A549 treated with CORT108297 at 1 μM for 4 hours (cell line): ENCODE measurements around the gene S1PR2. TPM values are rescaled to one million over a fixed set of nuclear protein-coding genes. Genes with fewer than 3 reads are reported as not detected.

Source experiments
- total RNA-seq: library from RNA; stranded (reverse); fragments of 200-300 nt; extraction: Qiagen RNA extraction; gene quantifications from 5 replicates; pipeline ENCODE4 v1.2.3, GENCODE V29; 2022

The S1PR2 gene, protein sequence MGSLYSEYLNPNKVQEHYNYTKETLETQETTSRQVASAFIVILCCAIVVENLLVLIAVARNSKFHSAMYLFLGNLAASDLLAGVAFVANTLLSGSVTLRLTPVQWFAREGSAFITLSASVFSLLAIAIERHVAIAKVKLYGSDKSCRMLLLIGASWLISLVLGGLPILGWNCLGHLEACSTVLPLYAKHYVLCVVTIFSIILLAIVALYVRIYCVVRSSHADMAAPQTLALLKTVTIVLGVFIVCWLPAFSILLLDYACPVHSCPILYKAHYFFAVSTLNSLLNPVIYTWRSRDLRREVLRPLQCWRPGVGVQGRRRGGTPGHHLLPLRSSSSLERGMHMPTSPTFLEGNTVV
- 0.75 to 1.1 TPM (median 0.96 TPM) in 5 replicates for total RNA-seq

DNA sequence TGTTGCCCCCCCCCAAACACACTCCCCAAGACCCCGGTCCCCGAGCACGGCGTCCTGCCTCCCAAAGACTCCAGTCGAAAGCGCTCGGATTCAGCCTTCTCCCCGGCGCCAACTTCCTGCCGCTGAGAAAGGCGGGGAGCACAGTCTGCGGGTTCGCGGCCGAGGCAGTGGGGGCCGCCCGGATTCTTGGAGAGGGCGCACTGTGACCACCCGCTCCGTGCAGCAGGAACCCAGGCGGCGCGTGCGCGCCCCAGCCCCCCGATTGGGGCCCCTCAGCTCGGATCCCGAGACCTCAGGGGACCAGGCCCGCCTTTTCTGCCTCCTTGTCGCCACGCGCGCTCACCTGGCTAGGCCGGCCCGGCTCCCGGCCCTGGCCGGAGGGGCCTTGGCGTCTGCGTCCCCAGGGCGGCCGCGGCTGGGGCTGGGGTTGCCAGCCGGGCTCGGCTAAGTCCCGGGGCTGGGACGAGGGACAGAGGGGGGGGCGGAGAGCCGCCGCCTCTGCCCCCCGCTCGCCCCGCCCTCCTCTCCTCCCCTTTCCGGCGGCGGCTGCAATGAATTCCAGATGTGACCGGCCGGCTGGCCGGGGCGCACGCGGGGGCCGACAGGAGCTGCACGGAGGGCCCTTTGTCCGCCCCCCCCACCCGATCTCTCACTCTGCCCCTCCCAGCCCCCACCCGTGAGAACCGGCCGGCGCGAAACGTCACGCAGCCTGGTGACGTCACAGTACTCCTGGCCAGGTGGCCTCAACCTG lies at the start of gene S1PR2:
Gene S1PR2 (minus strand): TSS at position 471 of the 751 bp plus-strand sequence. CDS start 6,426 bp downstream, outside the sequence.

DNA sequence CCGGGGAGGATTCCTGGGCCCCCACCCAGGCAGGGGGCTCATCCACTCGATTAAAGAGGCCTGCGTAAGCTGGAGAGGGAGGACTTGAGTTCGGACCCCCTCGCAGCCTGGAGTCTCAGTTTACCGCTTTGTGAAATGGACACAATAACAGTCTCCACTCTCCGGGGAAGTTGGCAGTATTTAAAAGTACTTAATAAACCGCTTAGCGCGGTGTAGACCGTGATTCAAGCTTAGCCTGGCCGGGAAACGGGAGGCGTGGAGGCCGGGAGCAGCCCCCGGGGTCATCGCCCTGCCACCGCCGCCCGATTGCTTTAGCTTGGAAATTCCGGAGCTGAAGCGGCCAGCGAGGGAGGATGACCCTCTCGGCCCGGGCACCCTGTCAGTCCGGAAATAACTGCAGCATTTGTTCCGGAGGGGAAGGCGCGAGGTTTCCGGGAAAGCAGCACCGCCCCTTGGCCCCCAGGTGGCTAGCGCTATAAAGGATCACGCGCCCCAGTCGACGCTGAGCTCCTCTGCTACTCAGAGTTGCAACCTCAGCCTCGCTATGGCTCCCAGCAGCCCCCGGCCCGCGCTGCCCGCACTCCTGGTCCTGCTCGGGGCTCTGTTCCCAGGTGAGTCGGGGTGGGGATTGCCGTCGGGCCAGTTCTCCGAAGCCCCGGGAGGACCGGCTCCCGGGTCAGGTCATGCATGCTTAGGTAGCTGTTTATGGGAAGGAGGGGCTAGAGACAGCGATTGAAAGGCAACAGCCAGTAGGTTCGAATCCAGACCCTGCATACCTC lies 39.7 kb upstream of the S1PR2 start, which contains the start of gene ICAM1:
Gene ICAM1 (plus strand): TSS at position 505 of the 779 bp plus-strand sequence. CDS start 40 bp downstream, at position 545.

DNA sequence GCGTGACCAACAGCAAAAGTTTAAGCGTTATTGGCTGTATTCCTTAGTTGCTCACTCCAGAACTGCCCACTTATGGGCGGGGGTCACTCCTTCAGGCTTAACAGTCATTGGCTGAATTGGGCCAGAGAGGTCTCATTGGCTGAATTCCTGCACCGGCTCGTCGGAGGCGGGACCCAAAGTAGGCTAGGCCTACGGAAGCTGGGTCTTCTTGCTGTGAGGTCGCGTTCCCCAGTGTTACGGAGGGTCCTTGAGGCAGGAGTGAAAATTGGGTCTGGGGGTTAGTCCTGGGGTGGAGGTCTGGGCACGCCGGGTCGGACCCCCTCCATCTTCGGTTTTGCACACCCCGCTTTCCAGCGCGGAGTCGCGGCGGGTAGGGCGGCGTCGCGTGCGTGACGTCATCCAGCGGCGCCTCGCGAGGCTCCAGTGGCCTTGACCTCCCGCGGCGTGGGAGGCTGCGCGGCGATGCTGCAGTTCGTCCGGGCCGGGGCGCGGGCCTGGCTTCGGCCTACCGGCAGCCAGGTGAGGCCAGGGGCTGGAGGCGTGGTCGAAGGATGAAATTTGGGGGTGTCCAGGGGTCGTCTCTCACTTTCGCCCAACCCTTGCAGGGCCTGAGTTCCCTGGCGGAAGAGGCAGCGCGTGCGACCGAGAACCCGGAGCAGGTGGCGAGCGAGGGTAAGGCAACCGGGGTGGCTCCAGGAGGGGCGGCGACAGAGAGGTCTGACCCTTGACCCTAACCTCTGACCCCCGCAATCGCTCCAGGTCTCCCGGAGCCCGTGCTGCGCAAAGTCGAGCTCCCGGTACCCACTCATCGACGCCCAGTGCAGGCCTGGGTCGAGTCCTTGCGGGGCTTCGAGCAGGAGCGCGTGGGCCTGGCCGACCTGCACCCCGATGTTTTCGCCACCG lies 20.9 kb upstream of the S1PR2 start, which contains the start of gene MRPL4:
Gene MRPL4 (plus strand): TSS at position 423 of the 903 bp plus-strand sequence. CDS start 40 bp downstream, at position 463.

GRCh38 chr19:10194500-10195198 lies 36.5 kb downstream of the S1PR2 start, which contains the start of gene DNMT1:
Gene DNMT1 (minus strand): TSS chr19:10194953. CDS start chr19:10194899, 54 bp downstream.

Other genes with a start within 250 kb of the S1PR2 start
- 3.7 to 5.8 TPM (median 3.7 TPM) in 5 replicates for gene COL5A3, start 220.8 kb downstream of the S1PR2 start, total RNA-seq
- gene RDH8, start 217.8 kb downstream of the S1PR2 start, total RNA-seq, result 0.16 to 0.65 TPM (median 0.33 TPM) in 5 replicates
- 6.8 to 9.8 TPM (median 8.2 TPM) in 5 replicates for gene SHFL, start 145.0 kb downstream of the S1PR2 start, total RNA-seq
- gene ANGPTL6, start 128.7 kb downstream of the S1PR2 start, total RNA-seq, result 0.08 to 0.15 TPM (median 0.08 TPM) in 3 of 5 replicates, not detected in the others
- gene PPAN, start 125.0 kb downstream of the S1PR2 start, total RNA-seq, result 40.7 to 59.7 TPM (median 54.1 TPM) in 5 replicates
- 4.6 to 13.5 TPM (median 7.0 TPM) in 5 replicates for gene P2RY11, start 119.6 kb downstream of the S1PR2 start, total RNA-seq
- 161 to 180 TPM (median 167 TPM) in 5 replicates for gene EIF3G, start 111.4 kb downstream of the S1PR2 start, total RNA-seq
- gene DNMT1, start 36.4 kb downstream of the S1PR2 start, total RNA-seq, result 58.2 to 74.6 TPM (median 66.3 TPM) in 5 replicates
- 55.9 to 85.2 TPM (median 78.8 TPM) in 5 replicates for gene MRPL4, start 20.9 kb upstream of the S1PR2 start, total RNA-seq
- 2.8 to 6.5 TPM (median 5.1 TPM) in 5 replicates for gene ICAM1, start 39.8 kb upstream of the S1PR2 start, total RNA-seq
- 0.12 to 0.25 TPM (median 0.14 TPM) in 3 of 5 replicates, not detected in the others for gene ICAM4, start 55.6 kb upstream of the S1PR2 start, total RNA-seq
- gene ICAM5, start 58.6 kb upstream of the S1PR2 start, total RNA-seq, result 0.47 to 1.3 TPM (median 1.0 TPM) in 5 replicates
- 1.4 to 3.2 TPM (median 2.3 TPM) in 5 replicates for gene ZGLP1, start 78.5 kb upstream of the S1PR2 start, total RNA-seq
- gene FDX2, start 84.7 kb upstream of the S1PR2 start, total RNA-seq, result 25.9 to 41.7 TPM (median 33.8 TPM) in 5 replicates
- gene RAVER1, start 102.2 kb upstream of the S1PR2 start, total RNA-seq, result 21.7 to 31.3 TPM (median 28.9 TPM) in 5 replicates
- 7.2 to 11.0 TPM (median 8.8 TPM) in 5 replicates for gene ICAM3, start 108.3 kb upstream of the S1PR2 start, total RNA-seq
- 27.3 to 52.9 TPM (median 43.9 TPM) in 5 replicates for gene TYK2, start 149.2 kb upstream of the S1PR2 start, total RNA-seq
- 159 to 201 TPM (median 189 TPM) in 5 replicates for gene CDC37, start 172.2 kb upstream of the S1PR2 start, total RNA-seq
- 3.8 to 5.4 TPM (median 4.9 TPM) in 5 replicates for gene PDE4A, start 189.2 kb upstream of the S1PR2 start, total RNA-seq